Coronary artery (tissue), 2 donors: Measurements from ENCODE around the gene DEFB123.

Experiments
- DNase-seq: peaks from one replicate; pipeline ENCODE4 v3.0.0-alpha.2; 2017; ENCODE audit warnings: low spot score
- H3K27ac ChIP-seq, 2 donors: fragments of 200-600 bp; sonication (generic); one replicate each; pipeline ENCODE4 v1.5.1; 2016 to 2019
- H3K4me3 ChIP-seq: fragments of 200-600 bp; sonication (generic); 2 replicates; pipeline ENCODE4 v1.5.1; 2016; ENCODE audit warnings: mild to moderate bottlenecking, moderate library complexity
- CTCF ChIP-seq: fragments of 200-600 bp; sonication (generic); IDR thresholded peaks from one replicate; pipeline ENCODE4 v1.5.1; 2019; ENCODE audit warnings: antibody characterized with exemption

Gene DEFB123

GRCh38 chr20:31474758-31475427, 34.5 kb downstream of the DEFB123 start, which contains the start of the genes DEFB124 and REM1:
DEFB124 (minus strand) TSS chr20:31475127; CDS start chr20:31473013, 2,114 bp downstream.
REM1 (plus strand) TSS chr20:31475288; CDS start chr20:31476446, 1,158 bp downstream.
- Histone ChIP-seq H3K4me3 (peak within 1 kb of the TSS; percentile 83), H3K27ac (peak within 1 kb of the TSS; percentile 84 to 92)
- peak; percentile 81 for DNase-seq
- no peak for TF ChIP-seq CTCF

DNA sequence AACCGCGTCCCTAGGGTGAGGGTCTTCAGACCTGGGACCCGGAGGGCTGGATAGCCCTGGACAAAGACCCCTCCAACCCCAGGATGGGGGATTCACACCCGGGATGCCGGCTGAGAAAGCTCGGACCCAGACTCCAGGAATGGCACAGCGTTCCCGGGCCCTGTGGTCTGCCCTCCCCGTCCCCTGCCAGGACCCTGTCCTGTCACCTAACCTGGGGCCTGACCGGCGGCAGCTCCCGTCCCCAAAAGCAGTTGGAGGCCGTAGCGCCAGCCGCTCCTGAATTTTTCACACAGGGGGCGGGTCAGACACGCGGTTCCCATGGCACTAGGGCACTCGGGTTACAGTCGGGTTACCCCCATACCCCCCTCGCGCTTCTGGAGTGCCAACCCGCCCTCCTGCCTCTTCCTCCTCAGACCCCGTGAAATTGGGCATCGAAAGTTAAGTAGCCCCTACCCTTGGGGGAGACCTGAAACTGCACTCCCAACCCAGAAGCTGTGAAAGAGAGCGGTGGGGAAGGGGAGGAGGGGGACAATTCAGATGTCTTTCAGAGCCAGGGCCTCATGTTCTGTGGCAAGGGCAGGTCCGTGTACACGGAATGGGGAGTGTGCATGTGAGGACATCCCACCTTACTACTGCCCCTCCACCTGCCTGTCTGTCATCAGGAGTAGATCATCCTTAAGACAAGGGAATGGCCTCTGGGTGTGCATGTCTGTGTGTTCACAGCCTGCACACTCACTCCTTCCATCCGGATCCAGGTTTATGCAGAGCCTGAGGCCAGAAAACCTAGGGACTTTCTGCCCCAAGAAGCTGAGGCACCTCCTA, 35.3 kb downstream of the DEFB123 start:
- Histone ChIP-seq H3K4me3 (peak overlapping the region; percentile 83), H3K27ac (peak overlapping the region; percentile 84 to 92)
- TF ChIP-seq CTCF: no peak
- DNase-seq: no peak

DNA sequence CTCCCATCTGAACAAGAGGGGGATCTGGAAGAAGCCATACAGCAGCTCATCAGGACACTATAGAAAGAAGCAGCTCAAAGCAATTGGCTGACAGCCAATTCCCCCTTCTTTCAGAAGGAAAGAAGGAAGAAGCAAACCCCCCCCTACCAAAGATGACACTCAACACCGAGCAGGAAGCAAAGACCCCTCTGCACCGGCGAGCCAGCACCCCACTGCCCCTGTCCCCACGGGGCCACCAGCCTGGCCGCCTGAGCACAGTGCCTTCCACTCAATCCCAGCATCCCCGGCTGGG, 35.8 kb downstream of the DEFB123 start:
- Histone ChIP-seq H3K4me3 (peak overlapping the region; percentile 83), H3K27ac (peak overlapping the region; percentile 84 to 92)
- no peak for TF ChIP-seq CTCF
- DNase-seq: no peak

- DNase-seq: no peak
- Histone ChIP-seq H3K4me3 (peak overlapping the region; percentile 83), H3K27ac (peak overlapping the region in 1 of 2 donors; percentile 92)
- no peak for TF ChIP-seq CTCF
Observed at GRCh38 chr20:31476643-31477215, 36.3 kb downstream of the DEFB123 start.

DNA sequence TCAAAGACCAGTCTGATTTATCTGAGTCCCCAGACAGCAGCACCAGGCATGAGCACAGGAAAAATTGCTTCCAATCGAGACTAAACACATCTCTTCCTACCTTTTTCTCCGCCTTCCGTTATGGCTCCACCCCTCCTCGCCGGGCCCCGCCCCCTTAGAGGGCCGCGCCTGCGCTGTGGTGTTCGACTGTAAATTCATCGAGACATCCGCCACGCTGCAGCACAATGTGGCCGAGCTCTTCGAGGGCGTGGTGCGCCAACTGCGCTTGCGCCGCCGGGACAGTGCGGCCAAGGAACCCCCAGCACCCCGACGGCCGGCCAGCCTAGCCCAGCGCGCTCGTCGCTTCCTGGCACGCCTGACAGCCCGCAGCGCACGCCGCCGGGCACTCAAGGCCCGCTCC, 43.6 kb downstream of the DEFB123 start:
- H3K4me3 ChIP-seq: no peak overlapping the region
- peak overlapping the region in 1 of 2 donors; percentile 93 for H3K27ac ChIP-seq
- DNase-seq: no peak
- no peak for TF ChIP-seq CTCF

GRCh38 chr20:31485450-31486339, 45.3 kb downstream of the DEFB123 start:
- no peak for TF ChIP-seq CTCF
- H3K27ac ChIP-seq: peak overlapping the region; percentile 84 to 93
- peak overlapping the region; percentile 66 for H3K4me3 ChIP-seq
- DNase-seq: peak; percentile 84
